Osteocyte (in vitro differentiated cells): ENCODE measurements around the gene CREB3L2. TPM values are rescaled to one million over a fixed set of nuclear protein-coding genes. Genes with fewer than 3 reads are reported as not detected.

ENCODE experiments used
- DNase-seq: peaks from one replicate; pipeline ENCODE4 v3.0.0; 2021; ENCODE audit warnings: mixed read lengths; ENCODE audit not compliant: unreplicated experiment; ENCODE audit errors: extremely low spot score
- H3K27ac Mint-ChIP-seq: one replicate; pipeline ENCODE4 v1.8.0; 2021; ENCODE audit warnings: mild to moderate bottlenecking, mixed read lengths; ENCODE audit not compliant: unreplicated experiment
- H3K27me3 Mint-ChIP-seq: one replicate; pipeline ENCODE4 v1.8.0; 2021; ENCODE audit warnings: mixed read lengths; ENCODE audit not compliant: unreplicated experiment
- H3K36me3 Mint-ChIP-seq: one replicate; pipeline ENCODE4 v1.8.0; 2021; ENCODE audit warnings: mixed read lengths; ENCODE audit not compliant: unreplicated experiment
- H3K4me1 Mint-ChIP-seq: one replicate; pipeline ENCODE4 v1.8.0; 2021; ENCODE audit warnings: mixed read lengths; ENCODE audit not compliant: unreplicated experiment
- H3K4me3 Mint-ChIP-seq: one replicate; pipeline ENCODE4 v1.8.0; 2021; ENCODE audit warnings: mild to moderate bottlenecking, moderate library complexity, mixed read lengths; ENCODE audit not compliant: unreplicated experiment
- H3K9me3 Mint-ChIP-seq: one replicate; pipeline ENCODE4 v1.8.0; 2021; ENCODE audit warnings: mixed read lengths; ENCODE audit not compliant: unreplicated experiment
- total RNA-seq: library from RNA; stranded (reverse); gene quantifications from 2 replicates; pipeline ENCODE4 v1.2.1, GENCODE V29; 2021
- TF ChIP-seq, protein P1 (sequence below): fragments of 200-600 bp; sonication (generic); IDR thresholded peaks from 2 replicates; pipeline ENCODE4 v1.5.0; 2021; ENCODE audit warnings: antibody characterized with exemption, mild to moderate bottlenecking, moderate library complexity

The CREB3L2 gene
- total RNA-seq, 1 donor from 2014 or later, result 144 TPM

- Mint-ChIP-seq H3K4me1 (no peaks in the 10 kb centered on the region), H3K9me3 (no peaks in the 10 kb centered on the region), H3K4me3 (no peak overlapping the region), H3K27ac (no peak overlapping the region), H3K27me3 (peaks cover 48% of the 10 kb centered on the region), H3K36me3 (no peaks in the 10 kb centered on the region)
- DNase-seq, result no peak
- TF ChIP-seq, protein P1, sequence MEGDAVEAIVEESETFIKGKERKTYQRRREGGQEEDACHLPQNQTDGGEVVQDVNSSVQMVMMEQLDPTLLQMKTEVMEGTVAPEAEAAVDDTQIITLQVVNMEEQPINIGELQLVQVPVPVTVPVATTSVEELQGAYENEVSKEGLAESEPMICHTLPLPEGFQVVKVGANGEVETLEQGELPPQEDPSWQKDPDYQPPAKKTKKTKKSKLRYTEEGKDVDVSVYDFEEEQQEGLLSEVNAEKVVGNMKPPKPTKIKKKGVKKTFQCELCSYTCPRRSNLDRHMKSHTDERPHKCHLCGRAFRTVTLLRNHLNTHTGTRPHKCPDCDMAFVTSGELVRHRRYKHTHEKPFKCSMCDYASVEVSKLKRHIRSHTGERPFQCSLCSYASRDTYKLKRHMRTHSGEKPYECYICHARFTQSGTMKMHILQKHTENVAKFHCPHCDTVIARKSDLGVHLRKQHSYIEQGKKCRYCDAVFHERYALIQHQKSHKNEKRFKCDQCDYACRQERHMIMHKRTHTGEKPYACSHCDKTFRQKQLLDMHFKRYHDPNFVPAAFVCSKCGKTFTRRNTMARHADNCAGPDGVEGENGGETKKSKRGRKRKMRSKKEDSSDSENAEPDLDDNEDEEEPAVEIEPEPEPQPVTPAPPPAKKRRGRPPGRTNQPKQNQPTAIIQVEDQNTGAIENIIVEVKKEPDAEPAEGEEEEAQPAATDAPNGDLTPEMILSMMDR, result no peak
Observed at GRCh38 chr7:138029941-138030340, 28.1 kb upstream of the CREB3L2 start.

- Mint-ChIP-seq H3K27me3 (peaks cover 48% of the 10 kb centered on the region), H3K4me3 (no peak overlapping the region), H3K9me3 (no peaks in the 10 kb centered on the region), H3K27ac (no peak overlapping the region), H3K36me3 (no peaks in the 10 kb centered on the region), H3K4me1 (no peaks in the 10 kb centered on the region)
- TF ChIP-seq, protein P1, result no peak
- no peak for DNase-seq
Observed at GRCh38 chr7:138029126-138029525, 27.2 kb upstream of the CREB3L2 start.

DNA sequence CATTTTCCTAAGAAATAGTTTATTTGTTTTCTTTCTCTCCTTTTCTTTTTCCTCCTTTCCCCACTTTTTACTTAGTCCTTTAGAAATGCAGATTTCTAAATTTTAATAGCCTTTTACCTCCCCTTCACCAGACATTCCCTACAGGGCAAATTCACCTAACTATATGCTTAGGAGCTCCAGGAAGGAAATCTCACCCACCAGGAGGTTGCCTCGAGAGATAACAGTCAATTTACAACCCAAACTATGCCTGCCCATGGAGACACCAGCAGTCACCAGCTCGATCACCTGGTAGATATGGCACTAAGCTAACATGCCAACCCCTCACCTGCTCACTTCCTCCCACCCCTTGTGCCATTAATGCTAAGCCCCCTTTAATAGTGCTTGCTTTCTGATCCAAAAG, 25.2 kb upstream of the CREB3L2 start:
- peaks cover 43% of the 10 kb centered on the region for H3K27me3 Mint-ChIP-seq
- TF ChIP-seq, protein P1, result no peak
- no peaks in the 10 kb centered on the region for H3K36me3 Mint-ChIP-seq
- DNase-seq, result no peak
- H3K4me3 Mint-ChIP-seq, result no peak overlapping the region
- H3K9me3 Mint-ChIP-seq, result no peaks in the 10 kb centered on the region
- H3K4me1 Mint-ChIP-seq, result no peaks in the 10 kb centered on the region
- H3K27ac Mint-ChIP-seq, result no peak overlapping the region

GRCh38 chr7:138025215-138026186, 23.6 kb upstream of the CREB3L2 start:
- Mint-ChIP-seq H3K4me1 (no peaks in the 10 kb centered on the region), H3K36me3 (no peaks in the 10 kb centered on the region), H3K4me3 (no peak overlapping the region), H3K9me3 (no peaks in the 10 kb centered on the region), H3K27ac (no peak overlapping the region), H3K27me3 (peaks cover 30% of the 10 kb centered on the region)
- TF ChIP-seq, protein P1, result no peak
- no peak for DNase-seq

DNA sequence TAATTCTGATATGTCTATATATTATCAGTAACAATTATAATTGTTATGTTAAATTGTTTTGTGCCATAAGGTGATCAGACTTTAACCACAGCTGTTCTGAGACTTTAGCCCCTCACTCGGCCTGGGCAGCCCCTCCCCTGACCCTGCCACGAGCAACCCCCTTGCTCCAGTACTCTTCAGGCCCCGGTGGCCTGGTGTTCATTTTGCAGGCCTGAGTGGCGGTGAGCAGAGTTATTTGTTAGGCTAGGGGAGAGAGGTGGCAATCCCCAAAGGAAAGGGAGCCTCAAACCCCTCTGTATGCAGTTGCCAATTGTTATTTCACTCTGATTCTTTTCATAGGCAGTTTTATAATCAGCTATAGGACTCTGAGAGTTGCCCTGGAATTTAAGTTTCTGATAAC, 22.9 kb upstream of the CREB3L2 start:
- TF ChIP-seq, protein P1, result no peak
- H3K9me3 Mint-ChIP-seq, result no peaks in the 10 kb centered on the region
- H3K27me3 Mint-ChIP-seq, result peaks cover 23% of the 10 kb centered on the region
- H3K4me1 Mint-ChIP-seq, result no peaks in the 10 kb centered on the region
- no peaks in the 10 kb centered on the region for H3K36me3 Mint-ChIP-seq
- H3K27ac Mint-ChIP-seq, result no peak overlapping the region
- no peak for DNase-seq
- no peak overlapping the region for H3K4me3 Mint-ChIP-seq
